KMS-11 (cell line): Measurements from ENCODE around the gene TBXAS1.

Source experiments
- H2AFZ ChIP-seq: fragments of 200-600 bp; sonication (generic); 2 replicates; pipeline ENCODE4 v1.6.1; 2016; ENCODE audit warnings: antibody characterized with exemption, mixed run types, low read depth
- H3K27ac ChIP-seq: fragments of 200-600 bp; sonication (generic); 2 replicates; pipeline ENCODE4 v1.6.1; 2016; ENCODE audit warnings: mild to moderate bottlenecking, mixed run types
- H3K27me3 ChIP-seq: fragments of 200-600 bp; sonication (generic); 2 replicates; pipeline ENCODE4 v1.6.1; 2017; ENCODE audit warnings: mild to moderate bottlenecking, low read depth, mixed run types, moderate library complexity; ENCODE audit not compliant: insufficient read depth
- H3K36me3 ChIP-seq: fragments of 200-600 bp; sonication (generic); 2 replicates; pipeline ENCODE4 v1.6.1; 2017; ENCODE audit warnings: mild to moderate bottlenecking, mixed run types; ENCODE audit not compliant: insufficient read depth
- H3K4me1 ChIP-seq: fragments of 200-600 bp; sonication (generic); 2 replicates; pipeline ENCODE4 v1.6.1; 2016; ENCODE audit warnings: mild to moderate bottlenecking, low read depth, mixed run types; ENCODE audit not compliant: poor library complexity, severe bottlenecking
- H3K4me2 ChIP-seq: fragments of 200-600 bp; sonication (generic); 2 replicates; pipeline ENCODE4 v1.7.0; 2016; ENCODE audit warnings: mild to moderate bottlenecking, mixed run types
- H3K4me3 ChIP-seq: fragments of 200-600 bp; sonication (generic); IDR thresholded peaks from 2 replicates; pipeline ENCODE4 v1.6.1; 2017; ENCODE audit warnings: low read depth, low read length, mixed read lengths; ENCODE audit not compliant: insufficient read depth
- H3K79me2 ChIP-seq: fragments of 200-600 bp; sonication (generic); 2 replicates; pipeline ENCODE4 v1.6.1; 2016; ENCODE audit warnings: low read depth, mixed run types; ENCODE audit not compliant: insufficient read depth
- H3K9ac ChIP-seq: fragments of 200-600 bp; sonication (generic); 2 replicates; pipeline ENCODE4 v1.6.1; 2016; ENCODE audit warnings: mild to moderate bottlenecking, mixed run types
- H4K20me1 ChIP-seq: fragments of 200-600 bp; sonication (generic); 2 replicates; pipeline ENCODE4 v1.6.1; 2016; ENCODE audit warnings: mild to moderate bottlenecking, mixed run types; ENCODE audit not compliant: insufficient read depth
- CTCF ChIP-seq: fragments of 200-600 bp; sonication (generic); conservative IDR thresholded peaks from 2 replicates; pipeline ENCODE4 v1.6.1; 2017; ENCODE audit warnings: low read depth, mild to moderate bottlenecking, antibody characterized with exemption, low read length, moderate library complexity, mixed read lengths

Gene TBXAS1

GRCh38 chr7:139869886-139870285, 40.8 kb downstream of the TBXAS1 start:
- peaks cover 5% of the 10 kb centered on the region for H3K4me1 ChIP-seq
- no peak overlapping the region for H2AFZ ChIP-seq
- H3K4me2 ChIP-seq = no peak overlapping the region
- no peaks in the 10 kb centered on the region for H3K27me3 ChIP-seq
- no peak overlapping the region for H3K9ac ChIP-seq
- H3K4me3 ChIP-seq = no peak overlapping the region
- no peaks in the 10 kb centered on the region for H3K79me2 ChIP-seq
- no peaks in the 10 kb centered on the region for H3K36me3 ChIP-seq
- H4K20me1 ChIP-seq = no peaks in the 10 kb centered on the region
- TF ChIP-seq CTCF = no peak
- no peak overlapping the region for H3K27ac ChIP-seq

- H3K27ac ChIP-seq = no peak overlapping the region
- H3K79me2 ChIP-seq = no peaks in the 10 kb centered on the region
- no peaks in the 10 kb centered on the region for H4K20me1 ChIP-seq
- no peaks in the 10 kb centered on the region for H3K36me3 ChIP-seq
- H2AFZ ChIP-seq = no peak overlapping the region
- no peaks in the 10 kb centered on the region for H3K27me3 ChIP-seq
- H3K4me3 ChIP-seq = no peak overlapping the region
- H3K4me2 ChIP-seq = no peak overlapping the region
- no peak for TF ChIP-seq CTCF
- no peak overlapping the region for H3K9ac ChIP-seq
- H3K4me1 ChIP-seq = peaks cover 5% of the 10 kb centered on the region
Observed at GRCh38 chr7:139870380-139870779, 41.3 kb downstream of the TBXAS1 start.

- no peak overlapping the region for H3K4me3 ChIP-seq
- no peak for TF ChIP-seq CTCF
- H4K20me1 ChIP-seq = no peaks in the 10 kb centered on the region
- H3K4me1 ChIP-seq = peaks cover 5% of the 10 kb centered on the region
- H3K79me2 ChIP-seq = no peaks in the 10 kb centered on the region
- no peak overlapping the region for H3K4me2 ChIP-seq
- no peak overlapping the region for H3K9ac ChIP-seq
- H3K36me3 ChIP-seq = no peaks in the 10 kb centered on the region
- no peak overlapping the region for H3K27ac ChIP-seq
- H3K27me3 ChIP-seq = no peaks in the 10 kb centered on the region
- no peak overlapping the region for H2AFZ ChIP-seq
Observed at GRCh38 chr7:139871331-139871730, 42.3 kb downstream of the TBXAS1 start.

DNA sequence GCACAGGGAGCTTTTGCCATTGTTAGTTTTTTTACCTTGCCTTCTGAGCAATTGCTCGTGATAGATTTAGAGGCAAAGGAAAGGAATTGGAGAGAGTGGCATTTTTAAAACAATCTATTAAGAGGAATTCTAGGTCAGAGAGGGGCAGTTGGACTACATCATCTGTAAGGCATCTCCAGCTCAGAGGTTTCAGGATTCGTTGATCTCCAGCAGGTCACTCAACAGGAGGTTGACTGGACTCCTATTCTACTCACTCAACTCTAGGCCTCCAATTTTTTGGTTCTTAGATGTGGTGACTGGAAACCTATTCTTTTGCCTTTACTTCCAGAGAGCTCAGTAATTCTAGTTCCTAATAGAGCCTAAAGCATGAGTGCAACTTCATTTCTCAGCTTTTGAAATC, 42.8 kb downstream of the TBXAS1 start:
- Histone ChIP-seq H3K4me3 (no peak overlapping the region), H3K79me2 (no peaks in the 10 kb centered on the region), H4K20me1 (no peaks in the 10 kb centered on the region), H3K27me3 (no peaks in the 10 kb centered on the region), H3K4me1 (peaks cover 5% of the 10 kb centered on the region), H2AFZ (no peak overlapping the region), H3K27ac (no peak overlapping the region), H3K4me2 (no peak overlapping the region), H3K9ac (no peak overlapping the region), H3K36me3 (no peaks in the 10 kb centered on the region)
- no peak for TF ChIP-seq CTCF
